HUES48 (cell line): ENCODE data around the gene STYX.

Experiments used
- H3K27ac ChIP-seq: one replicate; pipeline ENCODE4 v1.7.0; 2013; ENCODE audit warnings: low read depth, low read length, inconsistent platforms
- H3K27me3 ChIP-seq: 2 replicates; pipeline ENCODE4 v1.6.1; 2013; ENCODE audit warnings: mild to moderate bottlenecking, low read length; ENCODE audit not compliant: control insufficient read depth, insufficient read depth
- H3K36me3 ChIP-seq: 2 replicates; pipeline ENCODE4 v1.6.1; 2013; ENCODE audit warnings: low read length; ENCODE audit not compliant: control insufficient read depth, insufficient read depth
- H3K4me1 ChIP-seq: 2 replicates; pipeline ENCODE4 v1.6.1; 2013; ENCODE audit warnings: mild to moderate bottlenecking, low read length; ENCODE audit not compliant: control insufficient read depth, insufficient read depth
- H3K4me3 ChIP-seq: 2 replicates; pipeline ENCODE4 v1.5.1; 2013; ENCODE audit warnings: mild to moderate bottlenecking, low read depth, low read length
- H3K9ac ChIP-seq: 2 replicates; pipeline ENCODE4 v1.6.1; 2013; ENCODE audit warnings: mild to moderate bottlenecking, low read depth, low read length, moderate library complexity
- H3K9me3 ChIP-seq: 2 replicates; pipeline ENCODE4 v1.6.1; 2013; ENCODE audit warnings: low read length; ENCODE audit not compliant: control insufficient read depth, insufficient read depth

Gene STYX, protein sequence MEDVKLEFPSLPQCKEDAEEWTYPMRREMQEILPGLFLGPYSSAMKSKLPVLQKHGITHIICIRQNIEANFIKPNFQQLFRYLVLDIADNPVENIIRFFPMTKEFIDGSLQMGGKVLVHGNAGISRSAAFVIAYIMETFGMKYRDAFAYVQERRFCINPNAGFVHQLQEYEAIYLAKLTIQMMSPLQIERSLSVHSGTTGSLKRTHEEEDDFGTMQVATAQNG

GRCh38 chr14:52729925-52730708, at the start of gene STYX:
Gene STYX (plus strand): TSS chr14:52730166. CDS start chr14:52730475, 309 bp downstream.
- Histone ChIP-seq H3K9me3 (no peaks in the 10 kb centered on the region), H3K9ac (peak within 1 kb of the TSS; percentile 87), H3K4me1 (peaks cover 7% of the 10 kb centered on the region), H3K4me3 (peak within 1 kb of the TSS; percentile 99), H3K27ac (peak within 1 kb of the TSS; percentile 91), H3K36me3 (peaks cover 47% of the 10 kb centered on the region), H3K27me3 (no peaks in the 10 kb centered on the region)

- H3K4me3 ChIP-seq, result no peak overlapping the region
These were observed 45.9 kb upstream of the STYX start for GRCh38 chr14:52683985-52684520.

GRCh38 chr14:52686176-52686575, 43.8 kb upstream of the STYX start:
- Histone ChIP-seq H3K4me1 (peaks cover 16% of the 10 kb centered on the region), H3K4me3 (no peak overlapping the region), H3K27ac (no peak overlapping the region), H3K9me3 (no peaks in the 10 kb centered on the region), H3K36me3 (no peaks in the 10 kb centered on the region), H3K9ac (no peak overlapping the region), H3K27me3 (0 out of 2 replicates have a peak, but pooled peaks cover 6% of the 10 kb centered on the region)

More at GRCh38 chr14:52683985-52684520, 45.9 kb upstream of the STYX start:
- Histone ChIP-seq H3K9ac (no peak overlapping the region), H3K4me1 (peaks cover 16% of the 10 kb centered on the region), H3K9me3 (no peaks in the 10 kb centered on the region), H3K36me3 (no peaks in the 10 kb centered on the region), H3K27me3 (0 out of 2 replicates have a peak, but pooled peaks cover 6% of the 10 kb centered on the region), H3K27ac (no peak overlapping the region)

DNA sequence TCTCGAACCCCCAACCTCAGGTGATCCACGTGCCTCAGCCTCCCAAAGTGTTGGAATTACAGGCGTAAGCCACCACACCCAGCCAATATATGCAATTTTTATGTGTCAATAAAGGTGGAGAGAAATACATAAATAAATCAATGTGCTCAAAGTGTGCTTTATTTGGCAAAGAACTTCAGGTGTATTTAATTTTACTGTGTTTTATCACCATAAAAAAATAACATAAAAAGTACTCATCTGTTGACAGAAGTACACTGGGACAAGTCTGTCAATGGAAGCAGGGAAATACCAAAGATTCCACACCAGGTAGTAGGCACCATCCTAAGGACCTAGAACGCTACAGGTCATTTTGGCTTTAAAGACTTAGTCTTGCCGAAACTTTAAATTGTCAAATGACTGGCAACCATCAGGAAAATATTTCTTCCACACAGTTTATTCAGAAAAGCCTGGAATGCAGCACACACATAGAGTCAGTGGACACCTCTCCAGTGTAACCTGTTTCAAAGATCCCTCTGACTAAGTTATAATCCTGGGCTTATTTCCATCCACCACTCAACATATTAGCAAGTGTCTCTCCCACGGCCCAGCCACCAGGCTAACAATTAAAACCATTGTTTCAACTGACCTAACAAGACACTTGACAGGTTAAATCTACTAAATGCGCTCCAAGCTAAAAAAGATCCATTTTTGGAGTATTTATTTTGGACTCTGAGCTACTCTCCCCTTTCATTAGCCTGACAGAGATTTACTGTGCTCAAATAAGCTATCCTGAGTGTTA, 38.8 kb upstream of the STYX start:
- H3K9ac ChIP-seq, result no peak overlapping the region
- no peak overlapping the region for H3K27ac ChIP-seq
- H3K4me1 ChIP-seq, result peaks cover 9% of the 10 kb centered on the region
- H3K27me3 ChIP-seq, result peaks cover 19% of the 10 kb centered on the region
- H3K36me3 ChIP-seq, result no peaks in the 10 kb centered on the region
- no peaks in the 10 kb centered on the region for H3K9me3 ChIP-seq
- no peak overlapping the region for H3K4me3 ChIP-seq

DNA sequence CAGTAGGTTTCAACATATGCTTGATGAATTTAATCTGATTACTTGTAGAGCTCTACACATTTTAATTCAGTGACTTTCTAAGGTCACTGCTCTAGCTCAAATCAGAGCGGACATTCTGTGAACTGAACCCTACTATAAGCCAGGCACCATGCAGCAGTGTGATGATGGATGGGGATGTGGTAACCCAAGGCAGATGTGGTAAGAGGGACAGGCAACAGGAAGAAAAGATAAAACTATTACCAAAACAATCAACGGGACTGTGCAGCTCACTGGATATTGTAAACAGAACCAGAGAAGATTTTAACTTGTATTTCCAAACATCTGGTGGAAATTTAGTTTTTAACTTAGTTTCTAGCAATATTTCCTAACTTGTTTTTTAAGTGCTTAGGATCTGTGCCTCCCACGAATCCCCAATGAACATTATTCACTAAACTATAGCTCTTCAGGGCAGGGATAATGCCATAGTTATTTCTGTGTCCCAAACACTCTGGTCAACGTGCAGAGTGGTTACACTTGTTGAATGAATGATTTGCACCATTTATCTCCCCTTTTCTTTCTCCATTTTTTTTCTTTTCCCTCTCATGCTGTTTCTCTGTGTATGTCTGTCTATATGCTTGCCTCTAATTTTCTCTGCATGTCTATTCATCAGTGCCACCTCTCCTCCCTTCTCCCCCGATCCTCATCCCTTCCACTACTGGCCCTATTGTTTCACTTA, 37.6 kb upstream of the STYX start:
- H3K4me3 ChIP-seq, result no peak overlapping the region
- no peak overlapping the region for H3K9ac ChIP-seq
- H3K27me3 ChIP-seq, result peaks cover 18% of the 10 kb centered on the region
- no peaks in the 10 kb centered on the region for H3K9me3 ChIP-seq
- no peaks in the 10 kb centered on the region for H3K36me3 ChIP-seq
- H3K27ac ChIP-seq, result no peak overlapping the region
- H3K4me1 ChIP-seq, result peaks cover 6% of the 10 kb centered on the region; the same call in 1 of the 2 replicates

DNA sequence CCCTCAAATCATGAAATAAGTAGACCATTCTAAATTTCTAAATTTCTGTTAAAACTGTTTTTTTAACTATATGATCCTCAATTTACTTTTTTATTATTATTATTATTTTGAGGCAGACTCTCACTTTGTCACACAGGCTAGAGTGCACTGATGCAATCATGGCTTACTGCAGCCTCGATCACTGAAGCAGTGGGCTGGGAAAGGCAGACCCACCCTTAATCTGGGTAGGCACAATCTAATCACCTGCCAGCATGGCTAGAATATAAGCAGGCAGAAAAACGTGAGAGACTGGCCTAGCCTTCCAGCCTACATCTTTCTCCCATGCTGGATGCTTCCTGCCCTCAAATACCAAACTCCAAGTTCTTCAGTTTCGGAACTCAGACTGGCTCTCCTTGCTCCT, 36.9 kb upstream of the STYX start:
- Histone ChIP-seq H3K36me3 (no peaks in the 10 kb centered on the region), H3K27me3 (peaks cover 13% of the 10 kb centered on the region), H3K9me3 (no peaks in the 10 kb centered on the region), H3K4me1 (peaks cover 6% of the 10 kb centered on the region; the same call in 1 of the 2 replicates), H3K27ac (no peak overlapping the region), H3K4me3 (no peak overlapping the region), H3K9ac (no peak overlapping the region)

DNA sequence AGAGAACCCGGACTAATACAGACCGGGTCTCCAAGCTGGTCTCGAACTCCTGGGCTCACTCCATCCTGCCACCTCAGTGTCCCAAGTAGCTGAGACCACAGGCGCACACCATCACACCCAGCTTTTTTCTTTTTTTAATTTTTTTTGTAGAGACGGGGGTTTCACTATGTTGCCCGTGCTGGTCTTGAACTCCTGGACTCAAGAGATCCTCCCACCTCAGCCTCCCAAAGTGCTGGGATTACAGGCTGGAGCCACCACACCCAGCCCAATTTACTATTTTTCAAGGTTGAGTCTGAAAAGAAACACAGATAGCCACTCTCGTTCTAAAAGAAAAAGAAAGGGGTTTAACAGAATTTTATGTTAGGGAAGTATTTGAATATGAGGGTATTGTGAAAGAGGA, 36.4 kb upstream of the STYX start:
- no peak overlapping the region for H3K9ac ChIP-seq
- H3K4me1 ChIP-seq, result peaks cover 6% of the 10 kb centered on the region; the same call in 1 of the 2 replicates
- H3K27me3 ChIP-seq, result peaks cover 13% of the 10 kb centered on the region
- no peak overlapping the region for H3K27ac ChIP-seq
- no peaks in the 10 kb centered on the region for H3K36me3 ChIP-seq
- no peaks in the 10 kb centered on the region for H3K9me3 ChIP-seq
- H3K4me3 ChIP-seq, result no peak overlapping the region

DNA sequence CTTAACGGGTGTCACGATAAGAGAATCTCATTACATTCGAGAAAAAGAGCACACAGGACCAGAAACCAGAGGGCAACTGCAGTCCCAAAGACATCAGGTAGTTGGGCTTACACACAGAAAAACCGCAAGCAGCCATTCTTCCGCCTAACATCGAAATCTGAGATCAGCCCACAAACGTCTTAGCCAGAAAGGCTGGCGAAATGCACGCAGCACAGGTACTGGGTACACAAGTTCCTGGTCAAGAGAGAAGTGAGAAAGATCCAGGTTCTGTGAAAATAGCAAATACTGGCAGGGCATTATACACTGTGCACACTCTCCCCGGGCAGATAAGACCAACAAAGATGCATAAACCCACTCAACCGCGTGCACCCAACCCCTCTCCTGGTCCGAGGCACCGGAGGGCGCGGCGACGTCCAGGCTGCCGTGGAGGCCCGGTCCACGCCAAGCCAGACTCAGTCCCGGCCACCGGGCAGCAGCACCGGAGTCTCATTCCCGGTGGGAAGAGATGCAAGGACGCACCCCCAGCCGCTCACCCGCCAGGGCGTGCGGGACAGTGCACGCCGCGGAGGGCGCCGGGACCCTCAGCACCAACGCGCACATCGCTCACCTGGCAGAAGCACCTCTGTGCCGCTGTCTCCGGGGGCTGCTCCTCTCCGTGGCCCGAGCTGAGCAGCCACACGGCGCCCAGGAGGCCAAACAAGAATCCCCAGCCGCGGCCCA, 35.0 kb upstream of the STYX start:
- peak overlapping the region; percentile 69 for H3K9ac ChIP-seq
- H3K27ac ChIP-seq, result peak overlapping the region; percentile 28
- H3K4me3 ChIP-seq, result peak overlapping the region; percentile 97
- no peaks in the 10 kb centered on the region for H3K9me3 ChIP-seq
- no peaks in the 10 kb centered on the region for H3K36me3 ChIP-seq
- peaks cover 6% of the 10 kb centered on the region; the same call in 1 of the 2 replicates for H3K4me1 ChIP-seq
- H3K27me3 ChIP-seq, result peaks cover 13% of the 10 kb centered on the region

- Histone ChIP-seq H3K36me3 (no peaks in the 10 kb centered on the region), H3K9me3 (no peaks in the 10 kb centered on the region), H3K4me1 (peaks cover 6% of the 10 kb centered on the region; the same call in 1 of the 2 replicates), H3K4me3 (peak within 1 kb of the TSS; percentile 97), H3K27me3 (peaks cover 13% of the 10 kb centered on the region), H3K9ac (peak within 1 kb of the TSS; percentile 69), H3K27ac (peak within 1 kb of the TSS; percentile 28)
These were observed 34.4 kb upstream of the STYX start, which contains the start of gene ERO1A for GRCh38 chr14:52695481-52696091. Gene ERO1A (minus strand): TSS chr14:52695558. CDS start chr14:52695481, 77 bp downstream.
